Measurements from ENCODE around the gene MBD2. TPM values are rescaled to one million over a fixed set of nuclear protein-coding genes. Genes with fewer than 3 reads are reported as not detected.

The MBD2 gene
- total RNA-seq, 2 experiments from 2014 or later = 131 to 140 TPM

DNA sequence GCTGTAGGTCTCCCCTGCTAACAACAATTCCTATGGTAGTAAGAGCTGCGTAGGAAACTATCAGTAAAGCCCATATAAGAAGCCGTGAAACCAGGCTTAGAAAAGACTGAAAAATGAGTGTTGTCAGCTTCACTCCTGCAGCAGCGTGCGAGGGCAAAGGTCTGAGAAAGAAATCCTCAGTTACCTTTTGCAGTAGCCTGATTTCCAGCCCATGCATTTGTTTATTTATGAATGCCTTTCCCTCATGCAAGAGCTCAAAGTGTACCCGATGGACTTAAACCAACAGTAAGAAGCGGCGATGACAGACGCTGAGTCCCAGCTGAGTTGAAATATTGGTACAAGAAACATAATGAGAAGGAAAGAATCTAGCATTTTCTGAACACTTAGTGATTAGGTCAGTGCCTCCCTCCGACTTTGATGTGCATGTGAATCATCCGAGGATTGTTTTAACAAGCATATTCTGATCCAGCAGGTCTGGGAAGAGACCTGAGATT lies 29.8 kb upstream of the MBD2 start:
- Mint-ChIP-seq H3K27ac (no peak overlapping the region), H3K4me3 (no peak overlapping the region), H3K4me1 (ENCODE audit: low read depth) (peaks cover 15% of the 10 kb centered on the region), H3K36me3 (no peaks in the 10 kb centered on the region), H3K9me3 (no peaks in the 10 kb centered on the region), H3K27me3 (peaks cover 2% of the 10 kb centered on the region)
- no peak for DNase-seq
- POLR2A ChIA-PET = no interaction called here
- intact Hi-C loops (cut with micrococcal nuclease) = no loop called here
- CTCF ChIA-PET = interaction anchor here (1.1 kb wide), 1 partner anchor 31 kb away, joined by 3 read pairs; no protein-coding TSS in a partner anchor

- no peak for DNase-seq
- Mint-ChIP-seq H3K27ac (no peak overlapping the region), H3K36me3 (no peaks in the 10 kb centered on the region), H3K27me3 (peaks cover 2% of the 10 kb centered on the region), H3K4me1 (ENCODE audit: low read depth) (peaks cover 22% of the 10 kb centered on the region), H3K9me3 (no peaks in the 10 kb centered on the region), H3K4me3 (no peak overlapping the region)
- ChIA-PET POLR2A (interaction anchor here (0.6 to 1.2 kb wide), 2 partner anchors 12 to 29 kb away, joined by 3 read pairs; no protein-coding TSS in a partner anchor), CTCF (interaction anchor here (0.6 to 2.3 kb wide), 5 partner anchors 9 to 106 kb away, joined by 3 to 12 read pairs (median 4); partner anchors contain the start of genes C18orf54 and STARD6)
- intact Hi-C loops (cut with micrococcal nuclease) = loop anchor here (1.0 kb wide), 1 partner anchor 11 kb away; no protein-coding TSS in a partner anchor
Measured at GRCh38 chr18:54251606-54252390, 27.3 kb upstream of the MBD2 start.

DNA sequence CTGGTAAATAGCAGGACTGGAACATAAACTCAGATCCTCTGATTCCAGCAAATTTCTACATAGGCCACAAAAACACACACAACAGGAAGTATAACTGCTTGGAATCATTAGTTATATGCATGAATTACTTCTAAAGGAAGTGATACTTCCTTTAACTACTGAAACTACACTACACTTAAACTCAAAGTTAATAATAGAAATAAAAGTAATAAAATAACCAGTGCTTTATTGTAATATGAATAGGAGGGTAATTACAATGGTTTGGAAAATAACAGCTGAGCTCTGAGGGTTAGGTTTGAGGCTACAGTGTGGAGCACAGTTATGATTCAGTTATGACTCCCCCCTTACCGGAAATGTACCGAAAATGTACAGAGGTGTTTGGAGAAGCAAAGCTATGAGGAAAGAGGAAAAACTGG lies 26.4 kb upstream of the MBD2 start:
- intact Hi-C loops (cut with micrococcal nuclease) = loop anchor here (1.0 kb wide), 1 partner anchor 11 kb away; no protein-coding TSS in a partner anchor
- Mint-ChIP-seq H3K36me3 (no peaks in the 10 kb centered on the region), H3K27me3 (peaks cover 2% of the 10 kb centered on the region), H3K4me1 (ENCODE audit: low read depth) (peaks cover 24% of the 10 kb centered on the region), H3K27ac (no peak overlapping the region), H3K9me3 (no peaks in the 10 kb centered on the region), H3K4me3 (no peak overlapping the region)
- POLR2A ChIA-PET = interaction anchor here (0.6 to 1.2 kb wide), 2 partner anchors 13 to 28 kb away, joined by 3 read pairs; no protein-coding TSS in a partner anchor
- CTCF ChIA-PET = interaction anchor here (1.2 to 2.3 kb wide), 2 partner anchors 28 to 107 kb away, joined by 3 to 12 read pairs; partner anchors contain the start of genes C18orf54 and STARD6
- no peak for DNase-seq

DNA sequence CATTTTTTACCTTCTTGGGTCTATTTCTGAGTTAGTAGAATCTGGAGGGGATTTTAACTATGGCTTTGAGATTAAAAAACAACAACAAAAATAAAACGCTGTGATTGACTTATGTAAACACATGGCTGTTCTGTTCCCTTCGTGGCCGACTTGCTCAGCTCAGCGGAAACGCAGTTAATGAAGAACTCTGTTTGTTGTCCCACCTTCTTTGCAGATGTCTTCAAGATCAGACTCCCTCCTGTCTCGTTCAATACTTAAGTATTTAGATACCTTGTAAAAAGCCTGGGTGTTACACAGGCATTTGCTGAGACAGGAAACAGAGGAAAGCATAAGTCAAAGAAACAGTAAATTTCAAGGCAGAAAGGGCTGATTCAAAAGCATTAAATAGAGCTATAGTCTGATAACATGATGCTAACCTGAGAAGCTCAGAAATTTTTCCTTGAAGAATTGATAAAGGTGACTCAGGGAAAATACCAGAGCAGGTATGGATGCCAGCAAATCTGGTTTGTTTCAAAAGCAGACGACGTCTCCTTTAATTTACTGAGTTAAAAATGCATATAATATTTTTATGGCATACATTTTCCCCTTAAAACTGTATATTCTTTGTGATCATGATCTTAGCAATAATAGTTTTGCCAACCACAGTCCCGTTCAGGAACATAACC lies 23.2 kb upstream of the MBD2 start:
- POLR2A ChIA-PET = interaction anchor here (0.6 kb wide), 1 partner anchor 817 kb away, joined by 3 read pairs; no protein-coding TSS in a partner anchor
- CTCF ChIA-PET = no interaction called here
- no peaks in the 10 kb centered on the region for H3K36me3 Mint-ChIP-seq
- H3K4me3 Mint-ChIP-seq = no peak overlapping the region
- DNase-seq = no peak
- H3K9me3 Mint-ChIP-seq = no peaks in the 10 kb centered on the region
- peak overlapping the region; percentile 45 for H3K27ac Mint-ChIP-seq
- intact Hi-C loops (cut with micrococcal nuclease) = loop anchor here (2.0 kb wide), 1 partner anchor 23 kb away; the partner anchor contains the start of gene MBD2
- H3K4me1 Mint-ChIP-seq (ENCODE audit: low read depth) = peaks cover 24% of the 10 kb centered on the region
- peaks cover 2% of the 10 kb centered on the region for H3K27me3 Mint-ChIP-seq

DNA sequence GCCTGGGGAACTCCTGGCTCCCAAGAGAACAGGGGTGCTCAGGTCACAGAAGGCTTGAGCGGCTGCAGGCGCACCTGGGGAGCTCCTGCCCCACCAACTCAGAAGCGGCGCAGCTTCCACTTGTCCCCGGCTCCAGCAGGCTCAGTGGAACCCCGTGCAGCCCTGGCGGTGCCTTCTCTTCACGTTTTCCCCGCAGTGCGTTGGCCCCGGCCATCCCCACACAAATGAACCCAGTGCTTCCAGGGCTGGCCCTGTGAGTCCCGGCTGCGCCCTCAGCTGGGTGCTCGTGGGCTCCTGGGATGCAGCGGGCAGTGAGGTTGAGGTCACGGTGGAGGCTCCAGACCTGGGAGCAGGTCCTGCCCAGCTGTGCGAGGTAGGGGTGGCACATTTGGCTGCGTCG lies 17.9 kb upstream of the MBD2 start:
- DNase-seq = no peak
- H3K4me3 Mint-ChIP-seq = no peak overlapping the region
- H3K36me3 Mint-ChIP-seq = no peaks in the 10 kb centered on the region
- H3K27ac Mint-ChIP-seq = no peak overlapping the region
- peaks cover 2% of the 10 kb centered on the region for H3K27me3 Mint-ChIP-seq
- no peaks in the 10 kb centered on the region for H3K9me3 Mint-ChIP-seq
- ChIA-PET POLR2A (no interaction called here), CTCF (interaction anchor here (0.6 kb wide), 1 partner anchor 89 kb away, joined by 3 read pairs; no protein-coding TSS in a partner anchor)
- peaks cover 7% of the 10 kb centered on the region for H3K4me1 Mint-ChIP-seq (ENCODE audit: low read depth)
- intact Hi-C loops (cut with micrococcal nuclease) = no loop called here

DNA sequence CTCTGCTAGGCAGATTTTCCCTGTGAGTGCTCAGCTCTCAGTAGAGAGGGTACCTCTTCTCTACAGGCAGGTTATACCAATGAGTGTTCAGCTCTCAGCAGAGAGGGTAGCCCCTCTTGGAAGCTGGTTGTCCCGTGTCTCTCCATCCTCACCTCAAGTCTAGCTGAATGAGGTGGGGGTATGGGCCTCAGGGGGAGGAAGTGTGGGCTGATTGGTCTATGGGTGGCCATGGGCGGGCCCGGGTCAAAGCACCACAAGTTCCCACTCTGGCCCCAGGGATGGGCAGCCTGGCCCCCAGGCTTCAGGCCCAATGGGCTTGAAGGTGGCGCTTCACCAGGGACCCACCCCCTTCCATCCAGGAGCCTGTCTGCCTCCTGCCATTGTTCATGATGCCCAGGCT lies 17.0 kb upstream of the MBD2 start:
- Mint-ChIP-seq H3K27ac (no peak overlapping the region), H3K27me3 (peaks cover 2% of the 10 kb centered on the region), H3K4me1 (ENCODE audit: low read depth) (no peaks in the 10 kb centered on the region), H3K36me3 (no peaks in the 10 kb centered on the region), H3K4me3 (no peak overlapping the region), H3K9me3 (no peaks in the 10 kb centered on the region)
- DNase-seq = no peak
- intact Hi-C loops (cut with micrococcal nuclease) = no loop called here
- ChIA-PET CTCF (interaction anchor here (1.1 to 2.0 kb wide), 2 partner anchors 17 to 30 kb away, joined by 3 to 8 read pairs; partner anchors contain the start of gene MBD2), POLR2A (no interaction called here)

DNA sequence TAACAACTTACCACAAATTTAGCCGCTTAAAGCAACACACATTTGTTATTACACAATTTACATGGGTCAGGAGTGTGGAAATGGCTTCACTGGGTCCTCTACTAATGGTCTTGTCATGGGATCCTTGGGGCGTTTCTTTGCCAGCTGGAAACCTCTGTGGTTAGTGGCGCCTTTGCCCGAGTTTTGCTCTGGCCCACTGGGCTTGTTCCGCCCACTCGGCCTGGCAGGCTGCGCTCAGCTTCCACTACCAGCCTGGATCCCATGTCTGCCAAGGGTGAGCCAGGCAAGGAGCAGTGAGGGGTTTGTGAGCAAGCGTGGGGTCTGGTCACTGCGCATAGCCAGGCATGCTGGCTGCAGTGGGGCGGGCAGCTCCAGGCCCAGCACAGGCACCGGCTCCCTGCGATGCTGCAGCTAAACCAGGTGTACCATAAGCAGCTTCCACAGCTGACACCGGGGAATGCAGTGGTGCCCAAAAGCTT lies 16.2 kb upstream of the MBD2 start:
- Mint-ChIP-seq H3K27me3 (peaks cover 2% of the 10 kb centered on the region), H3K4me3 (no peak overlapping the region), H3K36me3 (no peaks in the 10 kb centered on the region), H3K9me3 (no peaks in the 10 kb centered on the region), H3K4me1 (ENCODE audit: low read depth) (no peaks in the 10 kb centered on the region), H3K27ac (no peak overlapping the region)
- no peak for DNase-seq
- POLR2A ChIA-PET = no interaction called here
- CTCF ChIA-PET = interaction anchor here (1.1 to 2.0 kb wide), 3 partner anchors 16 to 30 kb away, joined by 3 to 8 read pairs (median 4); partner anchors contain the start of gene MBD2
- intact Hi-C loops (cut with micrococcal nuclease) = no loop called here

DNA sequence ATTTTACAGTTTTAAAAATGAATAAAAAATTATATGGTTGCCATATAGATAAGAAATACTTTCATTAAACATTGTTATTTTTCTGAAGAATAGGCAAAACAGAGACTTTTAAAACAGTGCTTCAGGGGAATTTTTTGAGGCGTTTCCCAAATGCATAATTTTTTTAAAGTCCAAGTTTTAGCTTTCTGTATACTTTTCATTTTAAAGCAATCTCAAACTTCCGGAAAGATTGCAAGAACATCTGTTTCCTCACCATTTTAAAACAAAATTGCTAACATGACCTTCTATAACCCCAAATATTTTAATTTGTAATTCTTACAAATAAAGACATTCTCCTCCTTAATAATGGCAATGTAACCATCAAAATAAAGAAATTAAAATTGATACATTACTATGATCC lies 15.1 kb upstream of the MBD2 start:
- H3K4me1 Mint-ChIP-seq (ENCODE audit: low read depth) = no peaks in the 10 kb centered on the region
- no peak for DNase-seq
- intact Hi-C loops (cut with micrococcal nuclease) = no loop called here
- H3K36me3 Mint-ChIP-seq = no peaks in the 10 kb centered on the region
- CTCF ChIA-PET = interaction anchor here (1.2 to 2.0 kb wide), 2 partner anchors 16 to 31 kb away, joined by 4 to 8 read pairs; no protein-coding TSS in a partner anchor
- H3K9me3 Mint-ChIP-seq = no peaks in the 10 kb centered on the region
- POLR2A ChIA-PET = no interaction called here
- H3K4me3 Mint-ChIP-seq = no peak overlapping the region
- H3K27ac Mint-ChIP-seq = no peak overlapping the region
- no peaks in the 10 kb centered on the region for H3K27me3 Mint-ChIP-seq

DNA sequence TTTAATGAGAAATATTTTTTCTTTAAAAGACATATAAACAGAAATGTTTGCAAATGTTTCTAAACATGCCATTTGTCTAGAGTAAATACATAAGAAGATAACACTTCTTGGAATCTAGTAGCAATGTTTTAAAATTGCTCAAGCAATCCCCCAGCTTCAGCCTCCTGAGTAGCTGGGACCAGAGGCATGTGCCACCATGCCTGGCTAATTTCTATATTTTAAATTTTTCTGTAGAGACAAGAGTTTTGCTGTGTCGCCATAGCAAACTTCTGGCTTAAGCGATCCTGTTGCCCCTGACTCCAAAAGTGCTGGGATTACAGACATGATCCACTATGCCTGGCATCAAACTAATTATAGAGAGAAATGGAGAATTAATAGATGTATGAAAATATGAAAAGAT lies 14.6 kb upstream of the MBD2 start:
- H3K9me3 Mint-ChIP-seq = no peaks in the 10 kb centered on the region
- POLR2A ChIA-PET = no interaction called here
- H3K36me3 Mint-ChIP-seq = no peaks in the 10 kb centered on the region
- no peak for DNase-seq
- no peak overlapping the region for H3K4me3 Mint-ChIP-seq
- intact Hi-C loops (cut with micrococcal nuclease) = no loop called here
- H3K27me3 Mint-ChIP-seq = no peaks in the 10 kb centered on the region
- CTCF ChIA-PET = no interaction called here
- no peak overlapping the region for H3K27ac Mint-ChIP-seq
- H3K4me1 Mint-ChIP-seq (ENCODE audit: low read depth) = no peaks in the 10 kb centered on the region

DNA sequence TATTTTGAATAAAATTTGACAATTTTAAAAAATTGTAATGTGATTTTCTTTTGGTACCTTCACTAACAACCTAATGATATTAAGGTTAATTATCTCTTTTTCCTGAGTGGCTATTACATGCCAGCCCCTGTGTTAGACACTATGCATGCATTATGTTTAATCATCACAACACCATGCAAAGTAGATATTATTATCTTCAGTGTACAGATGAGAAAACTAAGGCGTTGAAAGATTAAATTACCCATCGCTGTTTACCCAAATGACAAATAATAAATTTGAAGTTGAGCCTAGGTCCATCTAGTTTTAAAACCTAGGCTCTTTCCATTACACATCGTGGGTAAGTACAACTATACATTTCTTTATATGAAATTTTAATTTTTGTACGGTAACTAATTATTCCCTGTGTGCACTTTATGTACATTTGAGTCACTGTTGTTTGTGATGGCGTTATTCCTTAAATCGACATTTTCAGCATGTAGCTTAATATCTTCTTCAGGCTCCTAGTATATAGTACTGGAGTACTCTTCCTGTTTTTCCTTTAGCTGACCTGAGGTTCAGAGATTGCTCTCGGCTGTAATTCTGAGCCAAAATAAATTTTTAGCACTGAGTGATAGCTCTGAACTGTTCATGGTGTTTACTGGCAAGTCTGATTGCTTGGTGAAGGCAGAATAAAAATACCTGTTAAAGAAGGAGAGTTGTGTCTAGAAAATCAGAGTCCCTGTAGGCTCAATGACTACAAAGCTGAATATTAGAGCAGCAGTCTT lies 13.9 kb upstream of the MBD2 start:
- intact Hi-C loops (cut with micrococcal nuclease) = no loop called here
- Mint-ChIP-seq H3K9me3 (no peaks in the 10 kb centered on the region), H3K27ac (no peak overlapping the region), H3K4me3 (no peak overlapping the region), H3K27me3 (no peaks in the 10 kb centered on the region), H3K36me3 (no peaks in the 10 kb centered on the region), H3K4me1 (ENCODE audit: low read depth) (no peaks in the 10 kb centered on the region)
- no peak for DNase-seq
- POLR2A ChIA-PET = no interaction called here
- CTCF ChIA-PET = interaction anchor here (0.6 kb wide), 1 partner anchor 431 kb away, joined by 3 read pairs; no protein-coding TSS in a partner anchor

GRCh38 chr18:54235871-54236270 lies 11.4 kb upstream of the MBD2 start:
- Mint-ChIP-seq H3K36me3 (no peaks in the 10 kb centered on the region), H3K4me3 (no peak overlapping the region), H3K27ac (no peak overlapping the region), H3K27me3 (no peaks in the 10 kb centered on the region), H3K4me1 (ENCODE audit: low read depth) (no peaks in the 10 kb centered on the region), H3K9me3 (no peaks in the 10 kb centered on the region)
- ChIA-PET POLR2A (no interaction called here), CTCF (interaction anchor here (1.4 kb wide), 1 partner anchor 16 kb away, joined by 5 read pairs; no protein-coding TSS in a partner anchor)
- no peak for DNase-seq
- intact Hi-C loops (cut with micrococcal nuclease) = no loop called here
